IMR-90 (cell line): ENCODE results near the gene ASCL3. TPM values are rescaled to one million over a fixed set of nuclear protein-coding genes. Genes with fewer than 3 reads are reported as not detected.

Experiments
- ATAC-seq: fragments of 200-7000 bp; cut with Tn5 transposase; 2 replicates; pipeline ENCODE4 v1.9.1; 2020; ENCODE audit warnings: low read depth, mild to moderate bottlenecking, moderate library complexity
- BruUV-seq: library from RNA; stranded (reverse); fragments of 400-500 nt; replicated peaks from 2 replicates; lab custom pipeline; 2021; lab: Mats Ljungman, UMichigan
- CTCF ChIA-PET: fragments of 300-600 bp; formaldehyde crosslinking; extraction: SDS; loops from one replicate; lab custom pipeline; 2021; ENCODE audit warnings: antibody characterized with exemption; lab: Yijun Ruan, JAX
- POLR2A ChIA-PET: fragments of 300-600 bp; sonication (Branson Sonifier 250); formaldehyde crosslinking; loops from one replicate; lab custom pipeline; 2022; ENCODE audit warnings: antibody characterized with exemption; ENCODE audit not compliant: unreplicated experiment; lab: Charles Lee
- DNase-seq: peaks from one replicate; pipeline ENCODE4 v3.0.0; 2013
- H2AFZ ChIP-seq: replicated peaks from 2 replicates; pipeline ENCODE3; 2013; ENCODE audit warnings: low read length, mild to moderate bottlenecking; ENCODE audit not compliant: poor library complexity
- H2AK5ac ChIP-seq: 2 replicates; pipeline ENCODE4 v1.6.1; 2013; ENCODE audit warnings: low read depth, low read length, inconsistent platforms
- H2AK9ac ChIP-seq: replicated peaks from 2 replicates; pipeline ENCODE3; 2013; ENCODE audit warnings: mild to moderate bottlenecking, low read depth, low read length, moderate library complexity; ENCODE audit not compliant: poor library complexity
- H2BK120ac ChIP-seq: 2 replicates; pipeline ENCODE4 v1.6.1; 2013; ENCODE audit warnings: low read depth, low read length, inconsistent platforms
- H2BK15ac ChIP-seq: 3 replicates; pipeline ENCODE4 v1.6.1; 2013; ENCODE audit warnings: low read depth, low read length, inconsistent platforms
- H2BK20ac ChIP-seq: 2 replicates; pipeline ENCODE4 v1.6.1; 2013; ENCODE audit warnings: low read depth, mild to moderate bottlenecking, inconsistent platforms, low read length, moderate library complexity
- H2BK5ac ChIP-seq: 2 replicates; pipeline ENCODE4 v1.6.1; 2013; ENCODE audit warnings: mild to moderate bottlenecking, low read depth, low read length, inconsistent platforms; ENCODE audit not compliant: poor library complexity, severe bottlenecking
- H3K14ac ChIP-seq: replicated peaks from 2 replicates; pipeline ENCODE4 v1.6.1; 2013; ENCODE audit warnings: low read depth, low read length, inconsistent platforms
- H3K18ac ChIP-seq: 2 replicates; pipeline ENCODE4 v1.6.1; 2013; ENCODE audit warnings: low read depth, low read length, control low read depth
- H3K23ac ChIP-seq: 2 replicates; pipeline ENCODE4 v1.6.1; 2013; ENCODE audit warnings: low read depth, low read length, inconsistent platforms
- H3K27ac ChIP-seq: 2 replicates; pipeline ENCODE4 v1.5.1; 2013; ENCODE audit warnings: mild to moderate bottlenecking, control low read depth, low read length; ENCODE audit not compliant: insufficient read depth
- H3K27me3 ChIP-seq: 2 replicates; pipeline ENCODE4 v1.6.1; 2013; ENCODE audit warnings: low read length; ENCODE audit not compliant: control insufficient read depth, insufficient read depth
- H3K36me3 ChIP-seq: 2 replicates; pipeline ENCODE4 v1.6.1; 2013; ENCODE audit warnings: low read length, mixed read lengths; ENCODE audit not compliant: control insufficient read depth, insufficient read depth
- H3K4ac ChIP-seq: 2 replicates; pipeline ENCODE4 v1.6.1; 2013; ENCODE audit warnings: low read depth, low read length, inconsistent platforms
- H3K4me1 ChIP-seq: 2 replicates; pipeline ENCODE4 v1.6.1; 2013; ENCODE audit warnings: low read length, mixed read lengths; ENCODE audit not compliant: control insufficient read depth, insufficient read depth
- H3K4me2 ChIP-seq: 2 replicates; pipeline ENCODE4 v1.6.1; 2013; ENCODE audit warnings: low read depth, mild to moderate bottlenecking, control low read depth, low read length, moderate library complexity
- H3K4me3 ChIP-seq: 2 replicates; pipeline ENCODE4 v1.5.1; 2013; ENCODE audit warnings: low read depth, mild to moderate bottlenecking, control low read depth, low read length, moderate library complexity; ENCODE audit not compliant: insufficient read depth
- H3K56ac ChIP-seq: 2 replicates; pipeline ENCODE4 v1.6.1; 2013; ENCODE audit warnings: low read length, inconsistent platforms; ENCODE audit not compliant: insufficient read depth; ENCODE audit errors: extremely low read depth
- H3K79me1 ChIP-seq, 2 experiments: 2 replicates each; pipeline ENCODE4 v1.6.1; 2013; ENCODE audit warnings: low read length in 2 of 2, inconsistent platforms in 1 of 2, low read depth in 1 of 2
- H3K9ac ChIP-seq: 2 replicates; pipeline ENCODE4 v1.6.1; 2013; ENCODE audit warnings: low read depth, low read length, control low read depth
- H3K9me1 ChIP-seq: 2 replicates; pipeline ENCODE4 v1.6.1; 2013; ENCODE audit warnings: low read length, inconsistent platforms; ENCODE audit not compliant: insufficient read depth
- H3K9me3 ChIP-seq: 2 replicates; pipeline ENCODE4 v1.6.1; 2013; ENCODE audit warnings: low read length; ENCODE audit not compliant: control insufficient read depth, insufficient read depth
- H4K20me1 ChIP-seq: 2 replicates; pipeline ENCODE4 v1.6.1; 2013; ENCODE audit warnings: low read length, inconsistent platforms; ENCODE audit not compliant: insufficient read depth
- H4K5ac ChIP-seq: 2 replicates; pipeline ENCODE4 v1.6.1; 2013; ENCODE audit warnings: mild to moderate bottlenecking, low read depth, low read length, control low read depth
- H4K8ac ChIP-seq, 2 experiments: 2 replicates each; pipeline ENCODE4 v1.6.1; 2013; ENCODE audit warnings: low read depth in 2 of 2, low read length in 2 of 2, control low read depth in 1 of 2, inconsistent platforms in 1 of 2
- H4K91ac ChIP-seq: 2 replicates; pipeline ENCODE4 v1.6.1; 2013; ENCODE audit warnings: low read depth, low read length, inconsistent platforms; ENCODE audit not compliant: insufficient read depth
- CHD1 ChIP-seq: IDR thresholded peaks from 2 replicates; pipeline ENCODE4 v1.6.1; 2012; ENCODE audit warnings: low read depth, low read length, improper control_type of control experiment
- CTCF ChIP-seq: conservative IDR thresholded peaks from 2 replicates; pipeline ENCODE4 v1.5.1; 2012; ENCODE audit warnings: mild to moderate bottlenecking, low read depth, low read length, improper control_type of control experiment
- ELK1 ChIP-seq: fragments of 150-350 bp; IDR thresholded peaks from 2 replicates; pipeline ENCODE4 v1.6.1; 2016; ENCODE audit warnings: low read depth, mild to moderate bottlenecking, low read length, moderate library complexity, borderline replicate concordance
- MAFK ChIP-seq: IDR thresholded peaks from 2 replicates; pipeline ENCODE4 v1.6.1; 2012; ENCODE audit warnings: low read depth, low read length, improper control_type of control experiment
- MAZ ChIP-seq: IDR thresholded peaks from 2 replicates; pipeline ENCODE4 v1.6.1; 2012; ENCODE audit warnings: low read depth, mild to moderate bottlenecking, low read length, improper control_type of control experiment, moderate library complexity, borderline replicate concordance
- POLR2A ChIP-seq: IDR thresholded peaks from 2 replicates; pipeline ENCODE4 v1.6.1; 2012; ENCODE audit warnings: mild to moderate bottlenecking, low read depth, low read length
- RCOR1 ChIP-seq: IDR thresholded peaks from 2 replicates; pipeline ENCODE4 v1.6.1; 2012; ENCODE audit warnings: mild to moderate bottlenecking, low read length, improper control_type of control experiment; ENCODE audit not compliant: insufficient replicate concordance
- SMC3 ChIP-seq: fragments of 150-350 bp; IDR thresholded peaks from 2 replicates; pipeline ENCODE4 v1.6.1; 2016; ENCODE audit warnings: low read depth, mild to moderate bottlenecking, antibody characterized with exemption, low read length, moderate library complexity
- WGBS, 2 experiments: methylation state at CpG; one replicate each; pipeline versions ENCODE4 v1.1.5 to v1.1.7; 2013; ENCODE audit warnings: missing lambda C conversion rate in 2 of 2; ENCODE audit not compliant: insufficient read length in 1 of 2; ENCODE audit errors: extremely low coverage in 2 of 2; 5-methylcytosine and 5-hydroxymethylcytosine counted together
- dilution Hi-C: fragments of 300-500 bp; cut with HindIII; formaldehyde crosslinking; loops from one replicate; pipeline ENCODE4 v1.14.3; 2018; ENCODE audit warnings: low sequenced_read_pairs; ENCODE audit not compliant: unreplicated experiment
- in situ Hi-C: fragments of 300-500 bp; cut with MboI; formaldehyde crosslinking; loops from 3 replicates; pipeline ENCODE4 v1.14.3; 2019; ENCODE audit warnings: low sequenced_read_pairs, inconsistent platforms, mixed read lengths
- intact Hi-C: fragments of 100-400 bp; cut with micrococcal nuclease; formaldehyde crosslinking; loops from 2 replicates; pipeline ENCODE4 v1.10.0; 2022
- polyA plus RNA-seq, 3 experiments: library from polyadenylated mRNA; depleted of rRNA; stranded (reverse); fragments of >200 nt; gene quantifications; 2 replicates each; pipeline ENCODE4 v1.2.3, GENCODE V29; 2012; ENCODE audit warnings: low replicate concordance in 1 of 3
- total RNA-seq: library from RNA; depleted of rRNA; stranded (reverse); fragments of >200 nt; gene quantifications from 2 replicates; pipeline ENCODE4 v1.2.3, GENCODE V29; 2012

ASCL3 gene
- total and polyA plus RNA-seq, 2 of the 4 experiments (the other 2 are of a cell fraction), result not detected

- WGBS, 2 experiments, result 97% methylated on average over 3 of the region's 5 CpGs; no CpG with 5 or more reads in 1 of the 2 experiments
- Histone ChIP-seq H3K79me1 (no peaks in the 10 kb centered on the region), H3K27ac (no peak overlapping the region), H2AK9ac (no peak overlapping the region), H2BK120ac (no peak overlapping the region), H3K4me1 (peaks cover 10% of the 10 kb centered on the region), H3K4ac (no peak overlapping the region), H3K4me3 (no peak overlapping the region), H4K5ac (no peak overlapping the region), H3K9ac (no peak overlapping the region), H3K36me3 (peaks cover 10% of the 10 kb centered on the region), H4K91ac (no peak overlapping the region), H3K23ac (no peak overlapping the region), H3K56ac (no peak overlapping the region), H2BK5ac (no peak overlapping the region), H3K18ac (no peak overlapping the region), H4K8ac (no peak overlapping the region), H2AFZ (no peak overlapping the region), H2AK5ac (no peak overlapping the region), H2BK15ac (no peak overlapping the region), H2BK20ac (no peak overlapping the region), H3K14ac (no peak overlapping the region), H4K20me1 (no peaks in the 10 kb centered on the region), H3K4me2 (no peak overlapping the region), H3K9me3 (no peaks in the 10 kb centered on the region), H3K9me1 (peaks cover 14% of the 10 kb centered on the region; the same call in 1 of the 2 replicates), H3K27me3 (no peaks in the 10 kb centered on the region)
- in situ Hi-C loops, result no loop called here
- ChIA-PET POLR2A (interaction anchor here (1.1 kb wide), 1 partner anchor 9 kb away, joined by 3 read pairs; no protein-coding TSS in a partner anchor), CTCF (interaction anchor here (0.5 kb wide), 1 partner anchor 120 kb away, joined by 3 read pairs; no protein-coding TSS in a partner anchor)
- dilution Hi-C loops, result no loop called here
- BruUV-seq, result no TSS peak
- ATAC-seq (no peak), DNase-seq (no peak)
- intact Hi-C loops, result no loop called here
- TF ChIP-seq MAZ, result no peak
- no peak for TF ChIP-seq CHD1
- TF ChIP-seq RCOR1, result no peak
- no peak for TF ChIP-seq SMC3
- no peak for TF ChIP-seq POLR2A
- TF ChIP-seq CTCF, result no peak
- TF ChIP-seq ELK1, result no peak
- TF ChIP-seq MAFK, result no peak
Observed at GRCh38 chr11:8926236-8926635, 16.6 kb downstream of the ASCL3 start.
